ENCODE measurements around the gene RIMS4. TPM values are rescaled to one million over a fixed set of nuclear protein-coding genes. Genes with fewer than 3 reads are reported as not detected.

RIMS4 gene
- total and polyA plus RNA-seq, 2 of the 8 experiments (the other 6 are each of a cell fraction or from before 2014, with no cell fraction given), result 13.3 to 44.2 TPM

GRCh38 chr20:44739942-44740341 is 70.4 kb downstream of the RIMS4 start:
- Histone ChIP-seq H3K23ac (ENCODE audit: insufficient read length) (no peak overlapping the region), H3K56ac (replicated peaks; ENCODE audit: insufficient read length, low read depth, low read length) (no peak overlapping the region), H3K27me3 (replicated peaks in 1 of 4; ENCODE audit: control insufficient read depth in 3 of 4, extremely low read depth in 1 of 4, insufficient read depth in 3 of 4, low read length in 3 of 4) (peaks cover 0 to 19% (median 11%) of the 10 kb centered on the region in 4 experiments; a peak in 6 of 7 replicates), H2BK5ac (ENCODE audit: low read depth, low read length) (no peak overlapping the region), H3K36me3 (ENCODE audit: control insufficient read depth in 2 of 4, insufficient read depth in 4 of 4, low read length in 3 of 4) (no peaks in the 10 kb centered on the region), H3K79me2 (ENCODE audit: control insufficient read depth in 1 of 2, insufficient read depth in 2 of 2, low read length in 2 of 2) (no peaks in the 10 kb centered on the region), H2BK120ac (replicated peaks; ENCODE audit: low read depth, low read length) (no peak overlapping the region), H2BK15ac (ENCODE audit: low read length) (no peak overlapping the region), H4K8ac (ENCODE audit: extremely low read depth, insufficient read depth, low read length) (no peak overlapping the region), H2AK5ac (ENCODE audit: low read depth, low read length) (no peak overlapping the region), H3K18ac (ENCODE audit: extremely low read depth, low read length) (no peak overlapping the region), H2BK12ac (ENCODE audit: low read depth, low read length) (no peak overlapping the region), H3K23me2 (ENCODE audit: low read depth, low read length) (no peaks in the 10 kb centered on the region), H3K27ac (ENCODE audit: low read depth, low read length) (no peak overlapping the region), H3K9ac (replicated peaks in 1 of 4; ENCODE audit: extremely low read depth in 1 of 4, low read depth in 3 of 4, low read length in 3 of 4) (no peak overlapping the region), H2BK20ac (ENCODE audit: low read length) (no peak overlapping the region), H4K91ac (replicated peaks; ENCODE audit: insufficient read length, low read length) (no peak overlapping the region), H3K4me3 (ENCODE audit: extremely low read depth in 1 of 4, insufficient read depth in 2 of 4, low read depth in 3 of 4, low read length in 4 of 4) (no peak overlapping the region), H3K4ac (replicated peaks; ENCODE audit: insufficient read length, low read depth, low read length) (no peak overlapping the region), H4K20me1 (replicated peaks in 1 of 2; ENCODE audit: control insufficient read depth in 1 of 2, insufficient read depth in 2 of 2, low read length in 2 of 2) (no peaks in the 10 kb centered on the region), H3K4me1 (replicated peaks in 1 of 4; ENCODE audit: control insufficient read depth in 3 of 4, insufficient read depth in 4 of 4, low read length in 3 of 4) (peaks cover 0 to 2% (median 0%) of the 10 kb centered on the region in 4 experiments; a peak in 1 of 7 replicates), H3K14ac (ENCODE audit: insufficient read length) (no peak overlapping the region), H2AFZ (ENCODE audit: low read length) (no peak overlapping the region), H3K9me3 (ENCODE audit: insufficient read depth in 2 of 2, low read depth in 1 of 2, low read length in 1 of 2) (no peaks in the 10 kb centered on the region; a peak in 1 of 4 replicates), H4K5ac (ENCODE audit: insufficient read length, low read depth, low read length) (no peak overlapping the region), H3K79me1 (ENCODE audit: low read depth, low read length) (no peaks in the 10 kb centered on the region), H3K4me2 (ENCODE audit: insufficient read depth in 1 of 2, low read depth in 2 of 2, low read length in 2 of 2) (no peak overlapping the region)
- TF ChIP-seq MAX (IDR thresholded peaks at IDR 0.05) (no peak), POU5F1 (IDR thresholded peaks at IDR 0.05; ENCODE audit: low read depth, low read length) (no peak), KDM5A (IDR thresholded peaks at IDR 0.05; ENCODE audit: low read length) (no peak), SRF (IDR thresholded peaks at IDR 0.05; ENCODE audit: low read depth, low read length) (no peak), SIRT6 (IDR thresholded peaks at IDR 0.05; ENCODE audit: low read length) (no peak), TAF7 (optimal IDR thresholded peaks at IDR 0.05; ENCODE audit: borderline replicate concordance, low read depth, low read length) (no peak), SAP30 (IDR thresholded peaks at IDR 0.05; ENCODE audit: insufficient read depth, insufficient replicate concordance, low read length) (no peak), RFX5 (IDR thresholded peaks at IDR 0.05; ENCODE audit: borderline replicate concordance, low read depth, low read length) (no peak), POLR2AphosphoS5 (IDR thresholded peaks at IDR 0.05; ENCODE audit: low read depth, low read length) (no peak), GABPA (IDR thresholded peaks at IDR 0.05; ENCODE audit: borderline replicate concordance, insufficient read depth, low read length) (no peak)
- ChIA-PET CTCF (ENCODE audit: partially characterized antibody) (interaction anchor here (0.6 to 2.8 kb wide), 2 partner anchors 55 to 164 kb away, joined by 3 to 19 read pairs; no protein-coding TSS in a partner anchor), POLR2A (ENCODE audit: partially characterized antibody) (no interaction called here)
- WGBS, 2 experiments (ENCODE audit: extremely low coverage in 1 of 2, insufficient coverage in 1 of 2, insufficient read length in 1 of 2, insufficient replicate concordance in 2 of 2, low coverage in 1 of 2, low lambda C conversion rate in 2 of 2, missing lambda C conversion rate in 1 of 2), result 73% methylated on average over 2 of the region's 2 CpGs; no CpG with 5 or more reads in 1 of the 2 experiments
- FAIRE-seq (no peak), DNase-seq (ENCODE audit: low read depth in 1 of 2, low spot score in 2 of 2) (no peak)

Measured in H1 (cell line).